Activated CD4-positive, alpha-beta T cell treated with anti-CD3 and anti-CD28 coated beads for 1 hour (primary cell): Measurements from ENCODE around the gene ASCC3.

Experiments
- DNase-seq: peaks from one replicate; pipeline ENCODE4 v3.0.0-alpha.2; 2020

The ASCC3 gene

DNA sequence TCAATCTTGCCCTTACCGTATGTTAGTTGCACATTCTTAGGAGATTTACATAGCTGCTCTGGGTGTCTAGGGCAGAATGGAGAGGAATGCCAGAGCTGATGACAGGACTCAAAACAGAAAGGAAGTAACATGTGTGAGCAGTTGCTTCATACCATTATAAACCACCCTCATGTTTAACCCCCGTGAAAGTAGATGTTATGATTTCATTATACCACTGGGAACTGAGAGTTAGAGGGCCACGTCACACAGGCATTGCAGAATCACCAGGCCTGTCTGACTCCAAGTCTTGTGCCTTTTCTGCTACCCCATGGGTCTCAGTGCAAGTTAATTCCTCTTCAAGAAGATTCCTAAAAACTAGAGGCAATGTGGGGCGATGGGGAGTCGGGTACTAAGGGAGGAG is 392.9 kb downstream of the ASCC3 start:
- no peak for DNase-seq

DNA sequence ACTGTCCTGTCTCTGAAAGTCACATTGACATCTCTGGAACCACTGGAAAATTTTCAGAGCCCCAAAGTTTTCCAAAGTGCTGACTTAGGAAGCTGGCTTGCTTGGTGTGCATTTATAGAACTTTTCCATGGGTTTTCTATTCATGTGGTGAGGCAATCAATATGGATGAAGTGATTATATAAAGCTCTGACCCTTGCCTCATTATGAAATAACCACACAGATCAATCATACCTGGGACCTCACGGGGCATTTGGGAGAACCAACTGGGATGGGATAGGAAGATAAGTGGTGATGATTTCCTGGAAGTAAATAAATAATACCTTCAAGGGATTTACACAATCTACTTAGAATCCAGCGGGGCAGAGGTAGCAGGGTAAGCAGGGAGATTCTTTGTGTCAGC is 393.5 kb downstream of the ASCC3 start:
- DNase-seq = no peak

DNA sequence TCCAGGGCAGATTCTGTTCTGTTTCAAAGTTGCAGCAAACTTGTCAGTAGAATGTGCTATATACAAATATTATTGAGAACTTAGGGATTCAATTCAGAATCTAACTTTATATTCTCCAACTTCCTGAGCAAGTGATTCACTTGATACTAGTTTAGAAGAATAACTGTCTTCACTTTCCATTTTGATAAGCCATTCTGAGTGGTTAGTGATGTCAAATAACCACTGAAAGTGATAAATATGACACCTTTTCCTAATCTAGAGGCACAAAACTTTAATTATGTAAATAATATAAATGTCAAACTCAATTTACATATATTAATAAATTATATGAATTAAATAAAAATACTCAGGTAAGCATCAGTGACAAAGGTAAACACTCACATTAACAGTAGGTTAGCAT is 395.9 kb downstream of the ASCC3 start:
- DNase-seq = no peak

DNA sequence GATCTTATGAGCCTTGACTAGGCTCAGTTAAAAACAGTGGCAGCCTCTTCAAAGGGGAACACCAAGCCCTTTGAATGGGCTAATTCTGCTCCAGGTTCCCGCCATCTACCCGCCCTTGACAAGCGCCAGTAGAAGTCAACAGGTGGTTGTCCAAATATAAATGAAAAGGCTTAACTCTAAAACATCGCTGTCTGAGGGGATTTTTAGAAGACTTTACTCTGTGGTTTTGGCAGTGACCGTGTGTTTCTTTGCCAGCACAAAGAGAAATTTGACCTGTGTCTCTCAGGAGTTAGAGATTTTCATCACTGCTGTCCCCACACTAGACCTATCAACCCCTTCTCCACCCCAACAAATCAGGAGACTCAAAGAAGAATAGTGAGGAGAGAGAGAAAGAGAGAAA is 396.7 kb downstream of the ASCC3 start:
- DNase-seq = no peak

DNA sequence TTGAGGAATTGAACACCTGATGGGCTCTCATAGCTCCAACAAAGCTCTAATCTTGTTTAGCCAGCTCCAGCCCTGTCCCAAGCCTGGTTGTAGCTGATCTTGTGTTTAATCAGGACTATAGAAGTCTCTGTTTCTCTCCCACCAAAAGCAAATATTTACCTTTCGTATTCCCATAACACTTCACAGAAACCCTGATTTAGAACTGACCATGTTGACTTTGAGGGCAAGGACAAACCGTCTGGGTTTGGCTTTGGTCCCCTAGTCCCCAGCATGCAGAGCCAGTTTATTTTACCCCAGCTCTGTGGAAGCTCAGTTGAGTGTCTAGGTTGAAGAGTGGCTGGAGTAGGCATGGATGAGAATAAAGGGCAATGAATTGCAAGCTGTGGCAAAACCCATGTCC is 398.4 kb downstream of the ASCC3 start:
- DNase-seq = no peak

DNA sequence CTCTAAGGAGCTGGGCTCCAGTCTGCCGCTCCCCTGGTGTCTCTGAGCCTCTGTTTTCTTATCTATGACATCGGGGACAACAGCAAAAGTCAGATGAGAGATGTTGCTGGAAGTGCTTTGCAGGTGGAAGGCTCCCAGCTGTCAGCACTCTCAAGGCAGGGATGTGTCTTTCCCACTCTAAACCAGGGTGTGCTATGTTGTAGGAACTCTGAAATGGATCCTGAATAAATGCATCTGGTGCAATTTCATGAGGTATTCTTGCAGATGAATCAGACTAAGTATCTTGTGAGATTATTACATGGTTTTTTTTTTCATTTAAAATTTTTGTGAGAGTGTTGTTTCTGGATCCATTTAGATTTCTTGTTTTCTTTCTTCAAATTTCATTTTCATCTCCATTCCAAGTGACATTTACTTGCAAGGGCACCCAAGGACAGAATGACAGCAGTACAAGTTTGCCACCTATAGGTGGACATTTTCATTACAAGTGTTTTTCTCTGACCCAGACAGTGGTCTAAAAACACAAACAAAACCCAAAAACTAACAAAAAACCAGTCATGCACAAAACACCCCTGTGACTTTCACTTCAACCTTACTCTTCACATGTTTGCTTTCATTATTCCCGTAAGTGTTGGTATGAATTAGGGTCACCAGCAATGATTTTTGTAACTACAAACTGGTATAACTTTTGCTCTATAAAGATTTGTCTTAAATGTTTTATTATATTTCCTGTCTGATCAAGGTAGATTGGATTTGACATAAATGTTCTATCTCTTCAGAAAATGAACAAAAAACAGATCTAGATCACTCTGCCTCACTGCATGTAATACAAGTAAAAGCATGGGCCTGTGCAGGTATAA is 401.7 kb downstream of the ASCC3 start:
- DNase-seq = no peak

DNA sequence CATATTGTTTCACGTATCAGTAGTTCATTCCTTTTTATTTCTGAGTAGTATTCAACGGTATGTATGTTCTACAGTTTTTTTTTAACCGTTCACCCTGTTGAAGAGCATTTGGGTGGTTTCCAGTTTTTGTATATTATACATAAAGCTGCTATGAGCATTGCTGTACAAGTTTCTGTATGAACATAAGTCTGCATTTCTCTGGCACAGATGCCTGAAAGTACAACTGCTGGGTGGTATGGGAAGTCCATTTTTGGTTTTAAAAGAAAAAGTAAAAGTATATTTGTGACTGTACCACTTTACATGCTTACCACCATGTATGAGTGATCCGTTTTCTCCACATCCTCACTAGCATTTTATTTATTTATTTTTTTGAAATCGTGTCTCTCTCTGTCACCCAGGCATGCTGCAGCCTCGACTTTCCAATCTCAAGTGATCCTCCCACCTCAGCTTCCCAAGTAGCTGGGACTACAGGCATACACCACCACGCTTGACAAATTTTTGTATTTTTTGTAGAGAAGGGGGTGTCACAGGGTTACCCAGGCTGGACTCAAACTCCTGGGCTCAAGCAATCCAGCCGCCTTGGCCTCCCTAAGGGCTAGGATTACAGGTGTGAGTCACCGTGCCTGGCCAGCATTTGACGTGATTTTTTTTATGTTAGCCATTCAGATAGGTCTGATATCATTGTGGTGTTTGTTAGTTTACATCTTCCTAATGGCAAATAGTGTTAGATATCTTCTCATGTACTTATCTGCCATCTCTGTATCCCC is 405.4 kb downstream of the ASCC3 start:
- DNase-seq = no peak

DNA sequence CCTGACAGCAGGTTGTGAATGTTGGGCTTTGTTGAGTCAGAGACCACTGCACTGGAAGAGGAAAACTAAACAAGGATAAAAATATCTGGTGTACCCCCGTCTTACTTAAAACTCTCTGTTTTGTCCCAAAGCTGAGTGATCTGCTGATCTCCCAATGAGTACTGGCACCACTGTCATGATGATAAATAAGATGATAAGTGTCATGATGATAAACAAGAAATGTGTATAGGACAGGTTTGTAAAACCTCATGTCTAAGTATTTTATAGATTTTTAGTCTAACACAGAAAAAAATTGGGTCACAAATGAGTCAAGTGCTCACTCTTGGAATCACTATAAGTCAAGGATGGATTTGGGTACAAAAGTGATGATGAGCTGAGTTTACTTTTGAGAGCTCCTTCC is 407.9 kb downstream of the ASCC3 start:
- DNase-seq = no peak

DNA sequence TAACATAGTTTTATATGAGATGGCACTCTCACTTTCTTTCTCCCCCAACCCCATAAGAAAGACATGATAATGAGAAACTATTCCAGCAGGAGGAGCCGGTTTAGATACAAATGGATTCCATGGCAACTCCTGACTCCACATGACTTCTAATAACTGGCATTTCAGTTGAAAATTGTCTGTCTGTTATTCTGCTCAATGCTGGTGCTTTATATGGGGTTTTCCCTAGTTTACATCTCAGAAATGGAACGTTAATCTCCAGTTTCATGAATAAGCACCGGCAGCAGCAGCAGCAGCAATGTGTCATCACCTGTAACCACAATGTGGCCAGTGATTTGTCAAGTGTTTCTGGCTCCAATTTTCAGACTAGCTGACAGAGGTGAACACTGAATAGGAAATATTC is 408.5 kb downstream of the ASCC3 start:
- DNase-seq = no peak

DNA sequence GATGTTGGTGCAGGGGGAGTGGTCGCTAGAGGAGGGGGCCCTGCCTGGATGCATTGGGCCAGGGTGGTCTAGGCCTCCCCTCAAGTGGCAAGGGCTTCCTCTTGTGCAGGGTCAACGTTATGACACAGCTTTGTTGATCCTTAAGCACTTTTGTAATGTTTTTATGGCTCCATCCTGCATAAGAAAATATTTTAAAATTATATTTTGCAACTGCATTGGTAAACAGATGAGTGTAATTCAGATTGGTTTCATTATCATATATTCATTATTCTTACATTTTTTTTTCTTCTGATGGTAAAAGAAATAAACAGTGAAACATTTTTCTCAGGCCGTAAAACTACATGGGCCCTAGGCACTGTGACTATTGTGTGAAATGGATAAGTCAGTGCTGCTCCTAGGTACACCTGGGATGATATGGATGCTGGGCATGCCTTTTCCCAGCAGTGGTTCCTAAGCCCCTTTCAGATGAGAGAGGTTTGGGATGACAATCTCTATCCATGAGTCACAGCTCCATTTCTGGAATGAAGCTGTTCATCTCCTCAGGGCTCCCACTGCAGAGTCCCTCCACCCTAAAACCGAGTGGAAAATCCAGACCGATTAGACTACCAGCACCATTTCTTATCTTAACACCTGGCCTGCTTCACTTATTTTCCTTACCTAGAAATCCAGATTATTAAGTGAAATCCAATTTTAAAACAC is 410.6 kb downstream of the ASCC3 start:
- DNase-seq = no peak

DNA sequence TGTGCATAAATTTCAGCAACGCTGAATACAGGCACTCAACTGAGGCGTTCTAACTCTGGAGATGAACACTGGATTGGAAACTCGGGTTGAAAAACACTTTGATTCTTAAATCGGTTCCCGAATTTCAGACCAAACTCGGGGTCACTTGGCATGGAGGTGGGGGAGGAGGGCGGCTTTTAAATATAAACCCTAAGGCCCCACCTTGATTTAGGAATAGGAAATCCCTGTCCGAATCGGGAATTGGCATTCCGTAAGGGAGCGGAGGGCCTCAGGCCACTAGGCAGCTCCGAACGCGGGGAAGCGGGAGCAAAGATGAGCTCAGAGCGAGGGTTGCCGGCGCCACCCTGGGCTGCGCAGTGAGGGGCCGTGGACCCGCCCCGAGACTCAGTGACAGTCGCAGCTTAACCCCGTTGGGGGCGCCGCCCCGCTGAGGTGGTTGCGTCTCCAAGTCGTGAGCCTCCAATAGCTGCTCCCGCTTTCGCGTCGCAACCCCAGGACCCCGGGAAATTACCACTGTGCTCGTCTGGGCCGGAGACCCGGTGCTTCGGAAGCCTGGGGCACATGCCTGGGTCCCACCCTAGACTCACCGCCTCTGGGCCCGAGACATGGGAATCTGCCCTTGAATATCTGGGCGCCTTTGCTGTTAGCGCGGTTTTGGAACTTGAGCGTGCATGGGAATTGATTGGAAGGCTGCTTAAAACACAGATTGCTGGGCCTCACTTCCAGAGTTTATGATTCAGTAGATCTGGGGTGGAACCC is 411.8 kb downstream of the ASCC3 start:
- no peak for DNase-seq

DNA sequence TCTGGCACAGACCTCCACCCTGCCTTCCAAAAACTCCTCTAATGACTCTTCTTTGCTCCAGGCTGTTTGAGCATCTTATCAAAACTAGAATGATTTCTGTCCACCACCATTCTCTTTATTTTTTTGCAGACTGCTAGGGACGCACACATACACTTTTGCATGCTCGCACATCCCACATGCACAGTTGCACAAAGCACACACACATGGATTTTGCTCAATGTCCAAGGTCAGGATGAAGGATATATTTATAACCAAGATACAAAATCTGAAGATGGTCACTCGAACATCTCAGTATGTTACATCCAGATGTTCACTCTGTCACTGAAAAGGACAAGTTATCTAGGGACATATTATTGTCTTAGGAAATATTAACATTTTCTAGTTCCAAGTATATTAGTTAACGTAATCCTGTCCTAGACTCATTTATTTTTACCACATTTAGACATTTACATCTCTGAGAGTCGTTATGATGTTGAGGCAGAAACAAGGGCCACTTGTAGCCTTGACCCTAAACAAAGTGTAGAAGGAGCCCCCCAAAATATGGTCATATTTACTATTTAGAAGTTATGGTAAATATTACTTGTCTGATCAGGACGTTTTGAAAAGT is 413.0 kb downstream of the ASCC3 start:
- no peak for DNase-seq

DNA sequence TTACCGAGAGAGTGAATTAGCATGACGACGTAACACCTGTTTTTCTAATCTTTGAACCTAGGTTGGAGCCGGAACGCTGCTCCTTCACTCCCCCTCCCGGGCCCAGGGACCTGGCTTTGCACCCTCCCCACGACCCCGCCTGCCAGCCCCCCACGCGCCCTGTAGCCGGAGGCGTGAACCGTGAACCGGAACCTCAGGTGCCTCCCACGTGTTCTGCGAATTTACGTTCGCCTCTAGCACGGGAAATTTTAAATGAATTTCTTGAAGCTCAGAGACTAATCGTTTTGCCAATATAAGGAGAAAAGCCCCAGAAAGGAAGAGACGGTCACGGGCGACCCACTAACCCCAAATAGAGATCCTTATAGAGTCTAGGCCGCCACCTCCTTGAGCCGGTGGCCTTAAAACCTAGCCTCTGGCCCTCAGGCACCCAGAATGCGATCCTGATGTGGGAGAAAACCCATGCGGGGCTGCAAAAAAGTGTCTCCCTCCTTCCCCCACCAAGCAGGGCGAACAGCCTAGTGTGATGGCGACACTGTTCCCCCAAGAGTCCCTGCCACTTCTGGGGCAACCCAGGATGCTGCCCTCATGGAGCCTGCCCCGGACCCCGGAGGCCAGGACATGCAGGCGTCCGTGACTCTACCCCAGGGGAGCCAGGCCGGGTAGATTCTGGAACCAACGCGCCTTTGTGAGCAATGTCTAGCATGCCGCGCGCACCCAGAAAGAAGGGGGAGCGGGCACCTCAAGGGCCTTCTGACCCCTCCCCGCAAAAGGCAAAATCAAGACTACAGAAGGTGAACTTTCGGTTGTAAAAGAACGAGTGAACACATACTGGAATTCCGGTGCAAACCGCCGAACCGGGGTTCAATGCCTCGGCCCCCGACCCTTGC is 413.8 kb downstream of the ASCC3 start:
- DNase-seq = no peak

DNA sequence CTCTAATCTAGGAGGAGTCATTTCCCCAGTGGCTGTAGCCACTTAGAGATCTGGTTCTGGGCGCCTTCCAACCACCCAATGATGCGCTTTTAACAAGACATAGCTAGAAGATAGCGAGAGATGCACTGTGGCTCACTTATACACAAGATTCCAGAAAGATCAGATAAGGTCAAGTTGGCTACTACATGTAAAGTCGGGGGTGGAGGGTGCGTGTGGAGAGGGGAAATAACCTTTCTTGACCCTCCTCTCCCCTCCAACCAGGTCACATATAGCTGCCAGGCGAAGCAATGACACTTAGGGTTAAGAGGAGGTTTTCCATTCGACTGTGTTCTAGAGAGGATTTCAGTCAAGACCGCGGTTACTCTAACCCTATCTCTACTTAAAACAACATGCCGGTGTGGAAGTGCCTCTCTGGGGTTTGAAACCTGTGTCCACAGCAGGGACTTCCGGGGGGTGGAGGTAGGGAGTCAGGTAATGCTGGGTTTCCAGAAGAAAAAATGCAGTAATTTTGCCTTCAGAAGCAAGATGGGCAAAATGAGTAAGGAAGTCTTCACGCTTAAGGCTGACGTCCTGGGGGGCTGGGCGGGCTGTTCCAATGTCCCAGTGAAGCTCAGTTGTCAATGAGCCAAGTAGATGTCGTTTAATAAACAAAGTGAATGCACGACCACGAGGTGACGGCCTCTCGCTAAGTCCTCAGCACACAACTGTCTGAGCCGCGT is 414.6 kb downstream of the ASCC3 start:
- DNase-seq = no peak

DNA sequence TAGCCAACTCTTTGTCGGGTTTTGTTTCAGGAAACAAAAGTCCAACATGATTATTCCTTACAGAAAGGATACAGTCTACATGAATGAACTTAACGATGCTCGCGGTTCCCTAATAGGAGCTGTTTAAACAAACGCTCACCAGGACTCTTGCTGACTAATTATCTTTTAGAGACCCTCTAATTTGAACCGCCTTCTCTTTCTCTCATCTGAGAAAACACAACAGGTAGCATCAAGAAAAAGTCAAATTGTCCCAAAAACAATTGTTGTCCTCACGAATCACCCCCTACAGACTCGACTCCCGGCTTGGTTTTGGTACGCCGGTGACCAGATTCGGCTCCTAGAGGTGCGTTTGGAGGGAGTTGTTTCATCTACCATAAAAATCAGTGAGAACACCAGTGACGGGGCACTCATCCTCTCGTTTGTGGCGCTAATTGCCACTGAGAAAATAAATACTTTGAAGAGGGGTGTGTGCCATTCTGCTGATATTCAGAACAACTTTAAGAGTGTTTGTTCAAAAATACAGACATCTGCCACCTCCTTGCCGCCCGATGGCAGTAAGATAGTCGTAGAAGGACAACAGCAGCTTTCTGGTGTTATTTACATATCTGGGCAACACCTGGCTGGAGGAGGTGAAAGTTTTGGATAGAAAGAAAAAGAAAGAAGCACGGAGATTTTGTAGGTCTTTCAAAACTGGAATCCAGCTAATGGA is 415.3 kb downstream of the ASCC3 start:
- no peak for DNase-seq

DNA sequence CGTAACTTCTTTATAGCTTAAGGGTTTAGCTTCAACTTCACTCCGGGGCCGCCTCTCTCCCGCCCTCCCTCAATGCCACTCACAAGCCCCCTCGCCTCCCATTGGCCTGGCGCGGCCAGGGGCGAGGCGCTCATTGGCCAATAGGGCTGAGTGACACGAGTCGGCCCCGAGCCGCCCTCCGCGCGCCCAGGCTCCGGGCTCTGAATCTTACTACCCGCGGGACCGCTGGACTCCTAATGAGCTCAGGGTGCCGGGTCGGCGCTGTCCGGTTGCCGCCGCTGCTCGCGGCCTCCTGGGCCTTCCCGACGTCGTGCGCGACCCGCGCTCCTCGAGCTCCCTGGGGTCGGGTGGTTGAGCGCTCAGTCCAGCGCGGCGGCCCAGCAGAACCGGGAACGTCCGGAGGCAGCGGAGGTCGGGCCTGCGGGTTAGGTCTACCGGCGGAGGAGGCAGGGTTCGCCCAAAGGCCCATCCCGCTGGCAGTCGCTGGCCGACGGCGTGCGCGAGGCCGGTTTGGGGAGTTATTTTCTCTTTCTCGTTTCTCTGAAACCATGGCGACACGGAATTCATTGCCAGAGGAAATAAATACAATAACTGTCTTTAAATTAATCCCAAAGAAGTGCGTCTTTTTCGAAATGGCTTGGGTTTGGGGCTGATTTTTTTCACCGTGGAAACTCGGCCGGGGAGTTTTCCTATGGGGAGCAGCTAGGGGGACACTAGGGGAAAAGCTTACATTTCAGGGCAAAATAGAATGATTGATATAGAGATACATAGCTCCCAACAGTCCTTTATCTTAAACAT is 416.0 kb downstream of the ASCC3 start, which contains the start of gene SIM1:
Gene SIM1 (minus strand): TSS at position 19 of the 798 bp plus-strand sequence. CDS start 1,453 bp downstream, outside the sequence.
- DNase-seq = no peak

DNA sequence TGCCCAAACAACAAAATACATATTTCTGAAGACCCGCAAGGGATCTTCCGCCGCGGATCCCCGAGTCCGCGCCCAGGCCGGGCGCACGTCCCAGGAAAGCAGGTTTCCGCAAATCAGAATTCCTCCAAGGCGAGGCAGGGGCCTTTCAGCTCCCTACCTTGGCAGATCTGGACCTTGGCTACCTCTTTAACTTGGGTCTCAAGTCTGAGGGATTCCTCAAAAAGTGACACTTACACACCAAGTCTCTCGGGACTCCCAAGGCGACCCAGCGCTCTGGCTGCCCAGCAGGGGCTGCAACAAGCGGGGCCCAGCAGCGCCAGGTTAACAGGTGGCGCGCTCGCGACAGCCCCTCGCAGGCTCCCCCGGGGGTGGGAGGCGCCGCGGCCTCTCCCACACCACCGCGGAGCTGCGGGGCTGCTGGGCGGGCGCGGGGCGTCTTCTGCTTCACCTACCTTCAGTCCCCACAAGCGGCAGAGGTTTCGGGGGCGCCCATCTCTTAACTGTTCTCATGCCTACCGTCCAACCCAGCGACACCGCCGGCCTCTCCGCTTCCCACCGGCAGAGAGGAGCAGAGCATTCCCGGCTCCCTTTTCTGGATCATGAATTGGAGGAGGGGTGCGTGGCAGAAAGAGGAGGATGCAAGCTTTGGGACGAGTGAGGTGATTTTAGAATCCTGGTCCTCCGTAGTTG is 416.8 kb downstream of the ASCC3 start:
- no peak for DNase-seq

DNA sequence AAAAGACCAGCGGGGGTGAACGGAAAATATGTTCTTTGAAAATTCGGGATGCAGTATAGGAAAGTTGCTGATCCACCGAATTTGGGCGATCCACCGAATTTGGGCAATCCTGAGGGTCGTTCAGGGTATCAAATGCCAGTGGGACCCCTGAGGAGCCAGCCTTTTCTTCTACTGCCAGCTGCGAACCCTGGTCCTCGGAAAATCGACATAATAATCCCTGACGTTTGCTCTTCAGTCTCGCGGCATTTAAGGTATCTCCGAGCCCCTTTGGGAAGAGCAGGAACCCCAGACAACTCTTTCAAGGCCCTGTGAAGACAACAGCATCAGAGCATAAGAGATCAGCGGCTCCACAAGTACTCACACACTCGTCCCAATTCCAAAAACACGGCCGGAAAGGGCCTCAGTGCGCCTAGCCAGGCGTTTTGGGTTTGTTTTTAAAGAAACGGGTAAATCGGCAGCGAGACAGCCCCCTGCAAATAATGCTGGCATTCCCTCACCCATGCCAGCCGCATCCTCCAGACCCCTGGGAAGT is 417.4 kb downstream of the ASCC3 start:
- no peak for DNase-seq
